Measurements from ENCODE around the gene PPFIBP1.
A peak's percentile ranks its signal among the peaks of the same experiment; 100 is the strongest.
"Not testable (repeated sequence)": the region's sequence is repeated elsewhere in the genome, so short reads cannot be mapped to it uniquely, and the experiment has no call there.

The PPFIBP1 gene

DNA sequence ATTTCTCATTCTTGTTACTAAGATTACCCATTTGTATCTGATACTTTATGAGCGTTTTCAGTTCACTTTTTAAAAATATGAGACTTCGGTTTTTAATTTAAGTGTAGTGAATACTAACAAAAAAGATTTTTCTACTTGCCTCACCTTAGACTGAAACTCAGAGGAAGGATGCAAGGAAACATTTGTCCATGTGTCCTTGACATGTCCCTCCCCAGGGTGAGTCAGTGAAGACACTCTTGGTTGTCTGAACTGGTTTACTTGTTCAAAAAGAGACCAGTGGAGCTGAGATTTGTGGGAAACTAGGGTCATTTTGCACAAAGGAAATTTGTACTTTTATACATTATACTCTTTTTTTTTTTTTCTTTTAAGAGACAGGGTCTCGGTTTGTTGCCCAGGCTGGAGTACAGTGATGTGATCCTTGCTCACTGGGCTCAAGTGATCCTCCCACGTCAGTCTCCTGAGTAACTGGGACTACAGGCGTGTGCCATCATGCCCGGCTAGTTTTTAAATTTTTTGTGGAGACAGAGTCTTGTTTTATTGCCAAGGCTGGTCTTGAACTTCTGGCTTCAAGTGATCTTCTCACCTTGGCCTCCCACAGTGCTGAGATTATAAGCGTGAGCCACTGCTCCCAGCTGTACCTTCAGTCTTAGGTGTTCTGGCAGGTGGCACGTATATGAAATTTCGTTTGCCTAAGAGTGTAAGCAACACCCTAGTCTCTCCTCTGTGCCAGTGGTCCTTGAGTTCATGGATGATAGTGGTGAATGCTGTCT lies 56.7 kb downstream of the PPFIBP1 start:
- Histone ChIP-seq H3K4me3 (no peak overlapping the region), H3K27ac (no peak overlapping the region)
- TF ChIP-seq, protein P1, sequence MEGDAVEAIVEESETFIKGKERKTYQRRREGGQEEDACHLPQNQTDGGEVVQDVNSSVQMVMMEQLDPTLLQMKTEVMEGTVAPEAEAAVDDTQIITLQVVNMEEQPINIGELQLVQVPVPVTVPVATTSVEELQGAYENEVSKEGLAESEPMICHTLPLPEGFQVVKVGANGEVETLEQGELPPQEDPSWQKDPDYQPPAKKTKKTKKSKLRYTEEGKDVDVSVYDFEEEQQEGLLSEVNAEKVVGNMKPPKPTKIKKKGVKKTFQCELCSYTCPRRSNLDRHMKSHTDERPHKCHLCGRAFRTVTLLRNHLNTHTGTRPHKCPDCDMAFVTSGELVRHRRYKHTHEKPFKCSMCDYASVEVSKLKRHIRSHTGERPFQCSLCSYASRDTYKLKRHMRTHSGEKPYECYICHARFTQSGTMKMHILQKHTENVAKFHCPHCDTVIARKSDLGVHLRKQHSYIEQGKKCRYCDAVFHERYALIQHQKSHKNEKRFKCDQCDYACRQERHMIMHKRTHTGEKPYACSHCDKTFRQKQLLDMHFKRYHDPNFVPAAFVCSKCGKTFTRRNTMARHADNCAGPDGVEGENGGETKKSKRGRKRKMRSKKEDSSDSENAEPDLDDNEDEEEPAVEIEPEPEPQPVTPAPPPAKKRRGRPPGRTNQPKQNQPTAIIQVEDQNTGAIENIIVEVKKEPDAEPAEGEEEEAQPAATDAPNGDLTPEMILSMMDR (IDR thresholded peaks at IDR 0.05): no peak
- no peak for DNase-seq (ENCODE audit: low spot score)

- DNase-seq (ENCODE audit: low spot score); H3K27ac ChIP-seq; H3K4me3 ChIP-seq: not testable (repeated sequence)
Measured at GRCh38 chr12:27581331-27581671, 57.3 kb downstream of the PPFIBP1 start.

DNA sequence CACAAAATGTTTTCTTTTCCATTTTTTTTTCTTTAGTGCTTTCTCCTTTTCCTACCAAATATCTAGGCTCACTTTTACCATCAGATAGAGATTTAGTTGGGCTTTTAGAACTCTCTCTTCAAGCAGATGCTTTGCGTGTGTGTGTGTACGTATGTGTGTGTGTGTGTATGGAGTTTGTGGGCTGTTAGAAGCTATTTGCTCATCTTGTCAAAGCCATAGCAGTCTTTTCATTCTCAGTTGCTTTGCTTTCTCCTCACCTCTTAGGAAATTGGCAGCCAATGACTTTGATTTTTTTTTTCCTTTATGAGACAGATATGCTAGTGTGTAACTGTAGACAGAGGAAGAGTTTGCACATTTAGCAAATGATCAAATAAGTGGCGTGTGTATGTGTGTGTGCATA lies 57.8 kb downstream of the PPFIBP1 start:
- H3K4me3 ChIP-seq; H3K27ac ChIP-seq; DNase-seq (ENCODE audit: low spot score): not testable (repeated sequence)

DNA sequence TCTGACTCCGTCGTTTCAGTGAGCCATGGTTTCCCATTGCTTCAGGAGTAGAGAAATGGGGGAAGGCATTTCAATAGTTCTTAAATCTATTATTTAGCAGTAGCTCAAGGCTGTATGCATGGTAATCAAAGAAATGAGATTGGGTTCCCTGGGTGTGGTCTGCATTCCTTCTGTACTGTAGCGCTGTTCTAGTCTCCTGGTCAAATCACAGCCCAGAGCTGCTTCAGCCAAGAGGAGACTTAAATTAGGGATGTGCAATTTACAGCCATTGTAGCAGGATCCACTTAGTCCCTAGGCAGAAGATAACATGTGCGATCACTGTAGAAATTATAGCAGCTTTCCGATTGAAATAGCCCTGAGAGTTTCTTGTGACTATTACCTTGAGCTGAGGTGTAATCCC lies 58.4 kb downstream of the PPFIBP1 start:
- not testable (repeated sequence) for DNase-seq (ENCODE audit: low spot score); H3K4me3 ChIP-seq
- H3K27ac ChIP-seq: peak overlapping the region in 1 of 2 donors; percentile 48

GRCh38 chr12:27583057-27583797 lies 59.2 kb downstream of the PPFIBP1 start:
- Histone ChIP-seq H3K4me3 (no peak overlapping the region), H3K27ac (peak overlapping the region in 1 of 2 donors; percentile 48)
- TF ChIP-seq, protein P1 (IDR thresholded peaks at IDR 0.05): no peak
- DNase-seq (ENCODE audit: low spot score): no peak

DNA sequence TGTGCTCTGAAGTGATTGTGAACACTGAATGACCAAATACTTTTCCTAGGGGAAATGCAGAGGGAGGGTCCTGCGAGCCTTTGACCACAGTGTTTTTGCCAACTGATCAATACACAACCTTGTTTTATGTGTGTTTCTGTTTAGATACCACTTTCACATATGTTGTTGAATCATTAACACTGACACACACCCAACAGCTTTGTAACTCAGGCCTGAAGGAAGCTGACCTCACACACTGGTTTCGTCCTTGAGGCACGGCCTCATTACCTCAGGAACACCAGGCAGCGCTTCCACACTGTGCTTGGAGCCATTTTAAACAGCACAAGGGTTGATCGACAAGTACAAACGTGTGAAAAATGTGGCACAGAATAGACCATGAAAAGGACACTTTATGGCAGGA lies 60.0 kb downstream of the PPFIBP1 start:
- DNase-seq (ENCODE audit: low spot score): no peak
- peak overlapping the region in 1 of 2 donors; percentile 48 for H3K27ac ChIP-seq
- TF ChIP-seq, protein P1 (IDR thresholded peaks at IDR 0.05): no peak
- no peak overlapping the region for H3K4me3 ChIP-seq

GRCh38 chr12:27585739-27586265 lies 61.8 kb downstream of the PPFIBP1 start:
- DNase-seq (ENCODE audit: low spot score): no peak
- Histone ChIP-seq H3K4me3 (no peak overlapping the region), H3K27ac (peak overlapping the region in 1 of 2 donors; percentile 2)
- TF ChIP-seq, protein P1 (IDR thresholded peaks at IDR 0.05): no peak

DNA sequence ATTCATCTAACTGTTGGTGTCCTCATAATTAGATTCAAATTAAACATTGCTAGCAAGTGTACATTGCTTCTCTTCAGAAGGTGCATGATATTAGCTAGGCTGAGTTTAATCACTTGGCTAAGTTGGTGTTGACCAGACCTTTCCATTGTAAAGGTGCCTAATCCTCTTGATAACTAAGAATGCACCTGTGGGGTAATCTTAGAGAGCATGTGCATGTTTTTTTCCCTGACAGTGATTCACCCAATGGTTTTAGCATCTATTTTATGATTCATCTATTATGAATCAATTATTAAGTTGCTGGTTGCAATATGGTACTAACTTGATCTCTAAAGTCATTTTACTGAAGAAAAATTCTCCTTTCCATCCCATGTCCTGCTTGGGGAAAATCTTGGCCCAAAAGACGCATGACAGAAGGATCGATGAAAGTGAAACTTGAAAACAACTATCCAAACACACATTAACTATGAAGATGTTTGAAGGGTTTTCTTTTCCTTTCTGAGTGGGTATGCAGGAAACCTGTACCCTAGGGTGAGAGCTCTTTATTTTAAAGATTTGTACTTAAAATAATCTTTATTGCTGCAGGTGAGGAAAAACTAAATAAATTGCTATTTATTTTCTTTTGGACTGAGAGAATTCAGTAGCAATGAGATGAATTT lies 64.2 kb downstream of the PPFIBP1 start:
- DNase-seq (ENCODE audit: low spot score): not testable (repeated sequence)

GRCh38 chr12:27588776-27589175 lies 64.8 kb downstream of the PPFIBP1 start:
- DNase-seq (ENCODE audit: low spot score): no peak
- no peak overlapping the region for H3K27ac ChIP-seq
- TF ChIP-seq, protein P1 (IDR thresholded peaks at IDR 0.05): no peak
- no peak overlapping the region for H3K4me3 ChIP-seq

More for the DNA sequence above, 64.2 kb downstream of the PPFIBP1 start:
- H3K4me3 ChIP-seq, H3K27ac ChIP-seq: not testable (repeated sequence)

Data from coronary artery (tissue), 2 donors.